Measurements from ENCODE around the gene SELENON.

GRCh38 chr1:25796811-25797458 is 3.1 kb upstream of the SELENON start:
- TF ChIP-seq POLR2A (IDR thresholded peaks at IDR 0.05; ENCODE audit: control extremely low read depth in 1 of 2, low read depth in 2 of 2, low read length in 2 of 2) (no peak), CTCF (IDR thresholded peaks at IDR 0.05; ENCODE audit: control extremely low read depth in 1 of 3, insufficient read depth in 1 of 3, low read depth in 1 of 3, low read length in 3 of 3) (peak; percentile 86 to 89 (median 87)), MAFK (IDR thresholded peaks at IDR 0.05; ENCODE audit: low read depth, low read length) (no peak), ZNF274 (IDR thresholded peaks at IDR 0.05; ENCODE audit: borderline replicate concordance, extremely low read depth, low read length) (no peak)

All from H1 (cell line).